Loucy (cell line): ENCODE results near the gene CMTM8.

ENCODE experiments used
- H2AFZ ChIP-seq: fragments of 200-600 bp; sonication (generic); 2 replicates; pipeline ENCODE4 v1.6.0; 2016; ENCODE audit warnings: antibody characterized with exemption, mild to moderate bottlenecking, low read length, moderate library complexity
- H3F3A ChIP-seq: fragments of 200-600 bp; 2 replicates; pipeline ENCODE4 v1.6.0; 2016; ENCODE audit warnings: antibody characterized with exemption, low read depth, mild to moderate bottlenecking
- H3K27me3 ChIP-seq: fragments of 200-600 bp; sonication (generic); 2 replicates; pipeline ENCODE4 v1.6.1; 2014; ENCODE audit warnings: low read length, mild to moderate bottlenecking; ENCODE audit not compliant: insufficient read depth, poor library complexity, severe bottlenecking
- H3K36me3 ChIP-seq: fragments of 200-600 bp; sonication (generic); 2 replicates; pipeline ENCODE4 v1.6.1; 2016; ENCODE audit warnings: low read length; ENCODE audit not compliant: insufficient read depth
- H3K4me1 ChIP-seq: fragments of 200-600 bp; sonication (generic); 2 replicates; pipeline ENCODE4 v1.5.1; 2014; ENCODE audit warnings: low read length, mild to moderate bottlenecking; ENCODE audit not compliant: insufficient read depth, poor library complexity, severe bottlenecking
- H3K4me2 ChIP-seq: fragments of 200-600 bp; sonication (generic); 2 replicates; pipeline ENCODE4 v1.6.0; 2014; ENCODE audit warnings: antibody characterized with exemption, low read length, low read depth, mild to moderate bottlenecking; ENCODE audit not compliant: poor library complexity, severe bottlenecking
- H3K4me3 ChIP-seq: fragments of 200-600 bp; sonication (generic); 2 replicates; pipeline ENCODE4 v1.5.1; 2014; ENCODE audit warnings: low read length, mild to moderate bottlenecking, mixed read lengths; ENCODE audit not compliant: poor library complexity, severe bottlenecking
- H3K79me2 ChIP-seq: fragments of 200-600 bp; sonication (generic); 2 replicates; pipeline ENCODE4 v1.6.1; 2014; ENCODE audit warnings: low read length; ENCODE audit not compliant: insufficient read depth
- H3K9ac ChIP-seq: fragments of 200-600 bp; sonication (generic); 2 replicates; pipeline ENCODE4 v1.6.0; 2014; ENCODE audit warnings: mild to moderate bottlenecking, low read depth, low read length, moderate library complexity; ENCODE audit not compliant: poor library complexity, severe bottlenecking
- H3K9me2 ChIP-seq: fragments of 200-600 bp; sonication (generic); replicated peaks from 2 replicates; pipeline ENCODE4 v1.6.1; 2016; ENCODE audit warnings: low read depth, low read length, mixed read lengths
- H3K9me3 ChIP-seq: fragments of 200-600 bp; sonication (generic); 2 replicates; pipeline ENCODE4 v1.6.1; 2014; ENCODE audit warnings: mild to moderate bottlenecking, antibody characterized with exemption, low read length, low read depth; ENCODE audit not compliant: insufficient read depth
- H4K20me1 ChIP-seq: fragments of 200-600 bp; sonication (generic); 2 replicates; pipeline ENCODE4 v1.6.0; 2014; ENCODE audit warnings: antibody characterized with exemption, low read length, mild to moderate bottlenecking; ENCODE audit not compliant: insufficient read depth, poor library complexity, severe bottlenecking
- EZH2phosphoT487 ChIP-seq: fragments of 200-600 bp; IDR thresholded peaks from 2 replicates; pipeline ENCODE4 v1.6.1; 2018; ENCODE audit warnings: antibody characterized with exemption, mild to moderate bottlenecking, moderate library complexity, borderline replicate concordance
- TF ChIP-seq, protein P1 (sequence below): fragments of 200-600 bp; sonication (generic); conservative IDR thresholded peaks from 2 replicates; pipeline ENCODE4 v1.5.1; 2014; ENCODE audit warnings: mild to moderate bottlenecking, antibody characterized with exemption, low read length

Gene CMTM8

GRCh38 chr3:32419742-32420125 is 181.3 kb downstream of the CMTM8 start:
- Histone ChIP-seq H4K20me1 (no peaks in the 10 kb centered on the region), H3K27me3 (no peaks in the 10 kb centered on the region), H2AFZ (no peak overlapping the region), H3K9me2 (no peaks in the 10 kb centered on the region), H3K4me3 (peak overlapping the region; percentile 0), H3K9ac (no peak overlapping the region), H3K4me2 (no peak overlapping the region), H3F3A (no peaks in the 10 kb centered on the region; the same call in 1 of the 2 replicates), H3K9me3 (no peaks in the 10 kb centered on the region), H3K4me1 (peaks cover 49% of the 10 kb centered on the region), H3K79me2 (peaks cover 19% of the 10 kb centered on the region; the same call in 1 of the 2 replicates), H3K36me3 (no peaks in the 10 kb centered on the region)
- TF ChIP-seq, protein P1, sequence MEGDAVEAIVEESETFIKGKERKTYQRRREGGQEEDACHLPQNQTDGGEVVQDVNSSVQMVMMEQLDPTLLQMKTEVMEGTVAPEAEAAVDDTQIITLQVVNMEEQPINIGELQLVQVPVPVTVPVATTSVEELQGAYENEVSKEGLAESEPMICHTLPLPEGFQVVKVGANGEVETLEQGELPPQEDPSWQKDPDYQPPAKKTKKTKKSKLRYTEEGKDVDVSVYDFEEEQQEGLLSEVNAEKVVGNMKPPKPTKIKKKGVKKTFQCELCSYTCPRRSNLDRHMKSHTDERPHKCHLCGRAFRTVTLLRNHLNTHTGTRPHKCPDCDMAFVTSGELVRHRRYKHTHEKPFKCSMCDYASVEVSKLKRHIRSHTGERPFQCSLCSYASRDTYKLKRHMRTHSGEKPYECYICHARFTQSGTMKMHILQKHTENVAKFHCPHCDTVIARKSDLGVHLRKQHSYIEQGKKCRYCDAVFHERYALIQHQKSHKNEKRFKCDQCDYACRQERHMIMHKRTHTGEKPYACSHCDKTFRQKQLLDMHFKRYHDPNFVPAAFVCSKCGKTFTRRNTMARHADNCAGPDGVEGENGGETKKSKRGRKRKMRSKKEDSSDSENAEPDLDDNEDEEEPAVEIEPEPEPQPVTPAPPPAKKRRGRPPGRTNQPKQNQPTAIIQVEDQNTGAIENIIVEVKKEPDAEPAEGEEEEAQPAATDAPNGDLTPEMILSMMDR = no peak
- TF ChIP-seq EZH2phosphoT487 = no peak
